ENCODE measurements around the gene CACNA1C. TPM values are rescaled to one million over a fixed set of nuclear protein-coding genes. Genes with fewer than 3 reads are reported as not detected.

The CACNA1C gene
- total and polyA plus RNA-seq, 10 of the 15 experiments (the other 5 are each of a cell fraction or from before 2014, with no cell fraction given), result under 0.01 to 0.15 (median 0.09) TPM; not detected in 5

- ATAC-seq, result no peak
- H3K27ac ChIP-seq (ENCODE audit: control insufficient read depth, insufficient read depth), result no peak overlapping the region
- H3K4me1 ChIP-seq (ENCODE audit: control insufficient read depth, insufficient read depth, low read length), result no peaks in the 10 kb centered on the region
- SMC1A ChIA-PET (ENCODE audit: uncharacterized antibody, unreplicated experiment), result no interaction called here
- no peaks in the 10 kb centered on the region for H3K9me3 ChIP-seq (replicated peaks; ENCODE audit: control insufficient read depth, insufficient read depth, low read length)
- no TSS peak for BruUV-seq (replicated peaks)
- no peak overlapping the region for H3K9ac ChIP-seq (ENCODE audit: control insufficient read depth, insufficient read depth, low read length)
- intact Hi-C loops (cut with micrococcal nuclease; ENCODE audit: unreplicated experiment) (no loop called here), in situ Hi-C loops (cut with MboI) (no loop called here)
- RAD21 ChIA-PET (ENCODE audit: unreplicated experiment), result no interaction called here
- TF ChIP-seq LARP7 (IDR thresholded peaks at IDR 0.05) (no peak), FOXK2 (IDR thresholded peaks at IDR 0.05) (no peak), JUND (IDR thresholded peaks at IDR 0.05; ENCODE audit: low read depth, low read length) (no peak), YY1 (IDR thresholded peaks at IDR 0.05; ENCODE audit: low read depth, low read length) (no peak), NR2F1 (conservative IDR thresholded peaks at IDR 0.05) (no peak), NRF1 (conservative IDR thresholded peaks at IDR 0.05; ENCODE audit: low read depth, low read length) (no peak), SUPT20H (IDR thresholded peaks at IDR 0.05; ENCODE audit: borderline replicate concordance, control insufficient read depth, low read depth, low read length) (no peak), FOXM1 (IDR thresholded peaks at IDR 0.05; ENCODE audit: low read depth, low read length) (no peak), SRF (IDR thresholded peaks at IDR 0.05; ENCODE audit: low read depth in 2 of 2, low read length in 2 of 2) (no peak), BCL11A (IDR thresholded peaks at IDR 0.05; ENCODE audit: low read depth, low read length) (no peak)
- TF ChIP-seq, protein P1, sequence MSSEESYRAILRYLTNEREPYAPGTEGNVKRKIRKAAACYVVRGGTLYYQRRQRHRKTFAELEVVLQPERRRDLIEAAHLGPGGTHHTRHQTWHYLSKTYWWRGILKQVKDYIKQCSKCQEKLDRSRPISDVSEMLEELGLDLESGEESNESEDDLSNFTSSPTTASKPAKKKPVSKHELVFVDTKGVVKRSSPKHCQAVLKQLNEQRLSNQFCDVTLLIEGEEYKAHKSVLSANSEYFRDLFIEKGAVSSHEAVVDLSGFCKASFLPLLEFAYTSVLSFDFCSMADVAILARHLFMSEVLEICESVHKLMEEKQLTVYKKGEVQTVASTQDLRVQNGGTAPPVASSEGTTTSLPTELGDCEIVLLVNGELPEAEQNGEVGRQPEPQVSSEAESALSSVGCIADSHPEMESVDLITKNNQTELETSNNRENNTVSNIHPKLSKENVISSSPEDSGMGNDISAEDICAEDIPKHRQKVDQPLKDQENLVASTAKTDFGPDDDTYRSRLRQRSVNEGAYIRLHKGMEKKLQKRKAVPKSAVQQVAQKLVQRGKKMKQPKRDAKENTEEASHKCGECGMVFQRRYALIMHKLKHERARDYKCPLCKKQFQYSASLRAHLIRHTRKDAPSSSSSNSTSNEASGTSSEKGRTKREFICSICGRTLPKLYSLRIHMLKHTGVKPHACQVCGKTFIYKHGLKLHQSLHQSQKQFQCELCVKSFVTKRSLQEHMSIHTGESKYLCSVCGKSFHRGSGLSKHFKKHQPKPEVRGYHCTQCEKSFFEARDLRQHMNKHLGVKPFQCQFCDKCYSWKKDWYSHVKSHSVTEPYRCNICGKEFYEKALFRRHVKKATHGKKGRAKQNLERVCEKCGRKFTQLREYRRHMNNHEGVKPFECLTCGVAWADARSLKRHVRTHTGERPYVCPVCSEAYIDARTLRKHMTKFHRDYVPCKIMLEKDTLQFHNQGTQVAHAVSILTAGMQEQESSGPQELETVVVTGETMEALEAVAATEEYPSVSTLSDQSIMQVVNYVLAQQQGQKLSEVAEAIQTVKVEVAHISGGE (CRISPR knock-in tag; IDR thresholded peaks at IDR 0.05), result no peak
- TF ChIP-seq, protein P2, sequence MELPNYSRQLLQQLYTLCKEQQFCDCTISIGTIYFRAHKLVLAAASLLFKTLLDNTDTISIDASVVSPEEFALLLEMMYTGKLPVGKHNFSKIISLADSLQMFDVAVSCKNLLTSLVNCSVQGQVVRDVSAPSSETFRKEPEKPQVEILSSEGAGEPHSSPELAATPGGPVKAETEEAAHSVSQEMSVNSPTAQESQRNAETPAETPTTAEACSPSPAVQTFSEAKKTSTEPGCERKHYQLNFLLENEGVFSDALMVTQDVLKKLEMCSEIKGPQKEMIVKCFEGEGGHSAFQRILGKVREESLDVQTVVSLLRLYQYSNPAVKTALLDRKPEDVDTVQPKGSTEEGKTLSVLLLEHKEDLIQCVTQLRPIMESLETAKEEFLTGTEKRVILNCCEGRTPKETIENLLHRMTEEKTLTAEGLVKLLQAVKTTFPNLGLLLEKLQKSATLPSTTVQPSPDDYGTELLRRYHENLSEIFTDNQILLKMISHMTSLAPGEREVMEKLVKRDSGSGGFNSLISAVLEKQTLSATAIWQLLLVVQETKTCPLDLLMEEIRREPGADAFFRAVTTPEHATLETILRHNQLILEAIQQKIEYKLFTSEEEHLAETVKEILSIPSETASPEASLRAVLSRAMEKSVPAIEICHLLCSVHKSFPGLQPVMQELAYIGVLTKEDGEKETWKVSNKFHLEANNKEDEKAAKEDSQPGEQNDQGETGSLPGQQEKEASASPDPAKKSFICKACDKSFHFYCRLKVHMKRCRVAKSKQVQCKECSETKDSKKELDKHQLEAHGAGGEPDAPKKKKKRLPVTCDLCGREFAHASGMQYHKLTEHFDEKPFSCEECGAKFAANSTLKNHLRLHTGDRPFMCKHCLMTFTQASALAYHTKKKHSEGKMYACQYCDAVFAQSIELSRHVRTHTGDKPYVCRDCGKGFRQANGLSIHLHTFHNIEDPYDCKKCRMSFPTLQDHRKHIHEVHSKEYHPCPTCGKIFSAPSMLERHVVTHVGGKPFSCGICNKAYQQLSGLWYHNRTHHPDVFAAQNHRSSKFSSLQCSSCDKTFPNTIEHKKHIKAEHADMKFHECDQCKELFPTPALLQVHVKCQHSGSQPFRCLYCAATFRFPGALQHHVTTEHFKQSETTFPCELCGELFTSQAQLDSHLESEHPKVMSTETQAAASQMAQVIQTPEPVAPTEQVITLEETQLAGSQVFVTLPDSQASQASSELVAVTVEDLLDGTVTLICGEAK (IDR thresholded peaks at IDR 0.05; ENCODE audit: borderline replicate concordance), result no peak
- POLR2A ChIA-PET, result no interaction called here
- WGBS (ENCODE audit: insufficient coverage, insufficient replicate concordance, low lambda C conversion rate, missing lambda C conversion rate), result 19% methylated on average over 4 of the region's 4 CpGs
- FAIRE-seq, result no peak
- no peak overlapping the region for H3K4me2 ChIP-seq (ENCODE audit: control insufficient read depth, insufficient read depth)
- DNase-seq (ENCODE audit: low read depth, low spot score), result no peak
- H3K36me3 ChIP-seq (ENCODE audit: control insufficient read depth in 2 of 2, insufficient read depth in 2 of 2, low read length in 1 of 2), result no peaks in the 10 kb centered on the region
- H3K27me3 ChIP-seq (replicated peaks in 1 of 2; ENCODE audit: control insufficient read depth in 2 of 2, insufficient read depth in 2 of 2, low read length in 1 of 2), result peaks cover 2% of the 10 kb centered on the region in 2 experiments
- H4K20me1 ChIP-seq (ENCODE audit: control insufficient read depth, insufficient read depth), result no peaks in the 10 kb centered on the region
- H2AFZ ChIP-seq (ENCODE audit: control insufficient read depth, low read depth, low read length), result no peak overlapping the region
- CTCF ChIA-PET, result no interaction called here
- no peak overlapping the region for H3K4me3 ChIP-seq
- no peaks in the 10 kb centered on the region for H3K79me2 ChIP-seq (ENCODE audit: control insufficient read depth, insufficient read depth, low read length)
These were observed 483.9 kb downstream of the CACNA1C start for GRCh38 chr12:2536724-2537123.

All from GM12878 (cell line).